ENCODE results near the gene CALN1. TPM values are rescaled to one million over a fixed set of nuclear protein-coding genes. Genes with fewer than 3 reads are reported as not detected.

The CALN1 gene
- total and polyA plus RNA-seq, 4 donors: 0.14 to 0.84 (median 0.24) TPM

DNA sequence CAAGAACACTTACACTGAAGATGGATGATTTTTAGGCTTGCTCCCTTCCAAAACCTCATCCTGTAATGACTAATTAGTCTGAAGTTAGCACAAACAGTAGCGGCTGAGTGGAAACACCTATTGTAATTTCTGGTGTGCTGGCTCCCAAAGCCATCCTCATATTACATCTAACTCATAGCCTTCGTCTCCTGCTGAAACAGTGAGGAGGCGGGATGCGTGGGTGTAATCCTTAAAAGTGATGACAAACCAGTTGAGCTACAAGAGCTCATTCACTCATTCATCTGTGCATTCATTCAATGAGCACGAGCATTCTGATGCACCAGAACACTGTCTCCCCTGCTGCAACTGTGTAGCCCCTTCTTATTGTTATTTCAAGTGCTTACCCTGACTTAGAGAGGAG is 235.3 kb downstream of the CALN1 start (continued):
- TF ChIP-seq, protein P1, sequence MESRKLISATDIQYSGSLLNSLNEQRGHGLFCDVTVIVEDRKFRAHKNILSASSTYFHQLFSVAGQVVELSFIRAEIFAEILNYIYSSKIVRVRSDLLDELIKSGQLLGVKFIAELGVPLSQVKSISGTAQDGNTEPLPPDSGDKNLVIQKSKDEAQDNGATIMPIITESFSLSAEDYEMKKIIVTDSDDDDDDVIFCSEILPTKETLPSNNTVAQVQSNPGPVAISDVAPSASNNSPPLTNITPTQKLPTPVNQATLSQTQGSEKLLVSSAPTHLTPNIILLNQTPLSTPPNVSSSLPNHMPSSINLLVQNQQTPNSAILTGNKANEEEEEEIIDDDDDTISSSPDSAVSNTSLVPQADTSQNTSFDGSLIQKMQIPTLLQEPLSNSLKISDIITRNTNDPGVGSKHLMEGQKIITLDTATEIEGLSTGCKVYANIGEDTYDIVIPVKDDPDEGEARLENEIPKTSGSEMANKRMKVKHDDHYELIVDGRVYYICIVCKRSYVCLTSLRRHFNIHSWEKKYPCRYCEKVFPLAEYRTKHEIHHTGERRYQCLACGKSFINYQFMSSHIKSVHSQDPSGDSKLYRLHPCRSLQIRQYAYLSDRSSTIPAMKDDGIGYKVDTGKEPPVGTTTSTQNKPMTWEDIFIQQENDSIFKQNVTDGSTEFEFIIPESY (IDR thresholded peaks at IDR 0.05): no peak
- no peak for TF ChIP-seq NR2F2 (IDR thresholded peaks at IDR 0.05)

DNA sequence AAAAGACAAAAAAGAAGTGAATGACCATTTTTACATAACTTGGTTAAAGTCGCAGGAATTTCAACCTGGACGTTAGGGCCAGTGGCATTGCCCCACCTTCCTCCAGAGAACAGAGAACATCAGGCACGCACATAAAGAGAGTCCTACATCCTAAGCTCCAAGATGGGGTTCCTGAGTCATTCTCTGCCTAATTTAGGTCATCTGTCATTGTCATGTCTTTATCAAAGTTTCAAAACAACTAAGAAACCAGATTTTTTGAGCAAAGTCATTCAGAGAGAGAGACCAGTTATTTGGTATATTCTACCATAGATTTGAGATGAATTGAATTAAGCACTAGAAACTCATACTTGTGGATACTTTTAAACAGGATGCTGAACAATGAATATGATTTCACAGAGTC is 241.7 kb downstream of the CALN1 start:
- no peak overlapping the region for H3K27ac ChIP-seq (ENCODE audit: low read depth in 1 of 2, low read length in 2 of 2)
- DNase-seq (ENCODE audit: low spot score): no peak
- 77% methylated on average over 3 of the region's 3 CpGs for WGBS
- H3K4me1 ChIP-seq (ENCODE audit: control insufficient read depth in 4 of 4, insufficient read depth in 4 of 4, low read length in 3 of 4): no peaks in the 10 kb centered on the region
- H3K27me3 ChIP-seq (ENCODE audit: control insufficient read depth in 4 of 4, insufficient read depth in 4 of 4, low read length in 3 of 4): no peaks in the 10 kb centered on the region
- no peaks in the 10 kb centered on the region for H3K36me3 ChIP-seq (ENCODE audit: control insufficient read depth in 4 of 4, insufficient read depth in 3 of 4, low read depth in 1 of 4, low read length in 3 of 4)
- no peak overlapping the region for H3K9ac ChIP-seq (ENCODE audit: low read depth in 1 of 2, low read length in 2 of 2)
- peaks cover 2 to 19% (median 11%) of the 10 kb centered on the region in 4 donors for H3K9me3 ChIP-seq (ENCODE audit: control insufficient read depth in 4 of 4, low read length in 3 of 4)
- TF ChIP-seq, protein P2, sequence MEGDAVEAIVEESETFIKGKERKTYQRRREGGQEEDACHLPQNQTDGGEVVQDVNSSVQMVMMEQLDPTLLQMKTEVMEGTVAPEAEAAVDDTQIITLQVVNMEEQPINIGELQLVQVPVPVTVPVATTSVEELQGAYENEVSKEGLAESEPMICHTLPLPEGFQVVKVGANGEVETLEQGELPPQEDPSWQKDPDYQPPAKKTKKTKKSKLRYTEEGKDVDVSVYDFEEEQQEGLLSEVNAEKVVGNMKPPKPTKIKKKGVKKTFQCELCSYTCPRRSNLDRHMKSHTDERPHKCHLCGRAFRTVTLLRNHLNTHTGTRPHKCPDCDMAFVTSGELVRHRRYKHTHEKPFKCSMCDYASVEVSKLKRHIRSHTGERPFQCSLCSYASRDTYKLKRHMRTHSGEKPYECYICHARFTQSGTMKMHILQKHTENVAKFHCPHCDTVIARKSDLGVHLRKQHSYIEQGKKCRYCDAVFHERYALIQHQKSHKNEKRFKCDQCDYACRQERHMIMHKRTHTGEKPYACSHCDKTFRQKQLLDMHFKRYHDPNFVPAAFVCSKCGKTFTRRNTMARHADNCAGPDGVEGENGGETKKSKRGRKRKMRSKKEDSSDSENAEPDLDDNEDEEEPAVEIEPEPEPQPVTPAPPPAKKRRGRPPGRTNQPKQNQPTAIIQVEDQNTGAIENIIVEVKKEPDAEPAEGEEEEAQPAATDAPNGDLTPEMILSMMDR (IDR thresholded peaks at IDR 0.05; ENCODE audit: low read depth, low read length, missing input control): no peak
- TF ChIP-seq JUND (IDR thresholded peaks at IDR 0.05) (no peak), YY1 (IDR thresholded peaks at IDR 0.05) (no peak), RXRA (IDR thresholded peaks at IDR 0.05) (no peak), SP1 (IDR thresholded peaks at IDR 0.05) (no peak), NR2F2 (IDR thresholded peaks at IDR 0.05) (no peak), RAD21 (IDR thresholded peaks at IDR 0.05) (no peak), GABPA (IDR thresholded peaks at IDR 0.05 in 1 of 2, conservative IDR thresholded peaks at IDR 0.05 in 1 of 2) (no peak), EGR1 (IDR thresholded peaks at IDR 0.05; ENCODE audit: low read depth in 2 of 2) (no peak), FOXA1 (IDR thresholded peaks at IDR 0.05) (no peak), TAF1 (conservative IDR thresholded peaks at IDR 0.05) (no peak)
- TF ChIP-seq, protein P3, sequence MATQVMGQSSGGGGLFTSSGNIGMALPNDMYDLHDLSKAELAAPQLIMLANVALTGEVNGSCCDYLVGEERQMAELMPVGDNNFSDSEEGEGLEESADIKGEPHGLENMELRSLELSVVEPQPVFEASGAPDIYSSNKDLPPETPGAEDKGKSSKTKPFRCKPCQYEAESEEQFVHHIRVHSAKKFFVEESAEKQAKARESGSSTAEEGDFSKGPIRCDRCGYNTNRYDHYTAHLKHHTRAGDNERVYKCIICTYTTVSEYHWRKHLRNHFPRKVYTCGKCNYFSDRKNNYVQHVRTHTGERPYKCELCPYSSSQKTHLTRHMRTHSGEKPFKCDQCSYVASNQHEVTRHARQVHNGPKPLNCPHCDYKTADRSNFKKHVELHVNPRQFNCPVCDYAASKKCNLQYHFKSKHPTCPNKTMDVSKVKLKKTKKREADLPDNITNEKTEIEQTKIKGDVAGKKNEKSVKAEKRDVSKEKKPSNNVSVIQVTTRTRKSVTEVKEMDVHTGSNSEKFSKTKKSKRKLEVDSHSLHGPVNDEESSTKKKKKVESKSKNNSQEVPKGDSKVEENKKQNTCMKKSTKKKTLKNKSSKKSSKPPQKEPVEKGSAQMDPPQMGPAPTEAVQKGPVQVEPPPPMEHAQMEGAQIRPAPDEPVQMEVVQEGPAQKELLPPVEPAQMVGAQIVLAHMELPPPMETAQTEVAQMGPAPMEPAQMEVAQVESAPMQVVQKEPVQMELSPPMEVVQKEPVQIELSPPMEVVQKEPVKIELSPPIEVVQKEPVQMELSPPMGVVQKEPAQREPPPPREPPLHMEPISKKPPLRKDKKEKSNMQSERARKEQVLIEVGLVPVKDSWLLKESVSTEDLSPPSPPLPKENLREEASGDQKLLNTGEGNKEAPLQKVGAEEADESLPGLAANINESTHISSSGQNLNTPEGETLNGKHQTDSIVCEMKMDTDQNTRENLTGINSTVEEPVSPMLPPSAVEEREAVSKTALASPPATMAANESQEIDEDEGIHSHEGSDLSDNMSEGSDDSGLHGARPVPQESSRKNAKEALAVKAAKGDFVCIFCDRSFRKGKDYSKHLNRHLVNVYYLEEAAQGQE (IDR thresholded peaks at IDR 0.05): no peak
- TF ChIP-seq, protein P1 (IDR thresholded peaks at IDR 0.05): no peak
- TF ChIP-seq, protein P4, sequence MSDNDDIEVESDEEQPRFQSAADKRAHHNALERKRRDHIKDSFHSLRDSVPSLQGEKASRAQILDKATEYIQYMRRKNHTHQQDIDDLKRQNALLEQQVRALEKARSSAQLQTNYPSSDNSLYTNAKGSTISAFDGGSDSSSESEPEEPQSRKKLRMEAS (IDR thresholded peaks at IDR 0.05): no peak
- TF ChIP-seq, protein P5, sequence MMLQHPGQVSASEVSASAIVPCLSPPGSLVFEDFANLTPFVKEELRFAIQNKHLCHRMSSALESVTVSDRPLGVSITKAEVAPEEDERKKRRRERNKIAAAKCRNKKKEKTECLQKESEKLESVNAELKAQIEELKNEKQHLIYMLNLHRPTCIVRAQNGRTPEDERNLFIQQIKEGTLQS (IDR thresholded peaks at IDR 0.05): no peak
- H3K4me3 ChIP-seq (ENCODE audit: low read depth in 1 of 3, low read length in 3 of 3): no peak overlapping the region

Data from liver (tissue), 9 donors.